Thoracic aorta (tissue), 2 donors: ENCODE results near the gene SHISA6. TPM values are rescaled to one million over a fixed set of nuclear protein-coding genes. Genes with fewer than 3 reads are reported as not detected.

Experiments used
- ATAC-seq: fragments of 150-250 bp; one replicate; pipeline ENCODE4 v1.8.0; 2017; ENCODE audit warnings: low read depth; ENCODE audit not compliant: insufficient number of reproducible peaks, low FRiP score
- DNase-seq: peaks from one replicate; pipeline ENCODE4 v3.0.0-alpha.2; 2020; ENCODE audit warnings: low spot score
- H3K27ac ChIP-seq, 2 donors: fragments of 200-600 bp; sonication (generic); 1 replicate in 1 of 2; 2 replicates in 1 of 2; pipeline ENCODE4 v1.5.1; 2016; ENCODE audit warnings: mild to moderate bottlenecking in 2 of 2, moderate library complexity in 2 of 2
- H3K27me3 ChIP-seq: fragments of 200-600 bp; sonication (generic); replicated peaks from 2 replicates; pipeline ENCODE4 v1.6.0; 2016; ENCODE audit warnings: mild to moderate bottlenecking; ENCODE audit not compliant: insufficient read depth
- H3K36me3 ChIP-seq: fragments of 200-600 bp; sonication (generic); one replicate; pipeline ENCODE4 v1.5.1; 2016
- H3K4me1 ChIP-seq, 2 donors: fragments of 200-600 bp; sonication (generic); 1 replicate in 1 of 2; 2 replicates in 1 of 2; pipeline versions ENCODE4 v1.5.1 to v1.6.0; 2016; ENCODE audit warnings: low read depth in 2 of 2, mild to moderate bottlenecking in 1 of 2; ENCODE audit not compliant: control insufficient read depth in 1 of 2
- H3K4me3 ChIP-seq: fragments of 200-600 bp; sonication (generic); 2 replicates; pipeline ENCODE4 v1.5.1; 2016; ENCODE audit warnings: mild to moderate bottlenecking
- H3K9me3 ChIP-seq: fragments of 200-600 bp; sonication (generic); 2 replicates; pipeline ENCODE4 v1.5.1; 2016
- CTCF ChIP-seq: fragments of 200-600 bp; sonication (generic); IDR thresholded peaks from one replicate; pipeline ENCODE4 v1.5.1; 2019; ENCODE audit warnings: antibody characterized with exemption
- total RNA-seq, 2 donors: library from RNA; depleted of rRNA; stranded (reverse); fragments of >200 nt; gene quantifications; one replicate each; pipeline versions ENCODE4 v1.1.0 to v1.2.3, GENCODE V29; 2016

SHISA6 gene
- total RNA-seq, 2 donors from 2014 or later, result under 0.01 TPM; not detected in 1

DNA sequence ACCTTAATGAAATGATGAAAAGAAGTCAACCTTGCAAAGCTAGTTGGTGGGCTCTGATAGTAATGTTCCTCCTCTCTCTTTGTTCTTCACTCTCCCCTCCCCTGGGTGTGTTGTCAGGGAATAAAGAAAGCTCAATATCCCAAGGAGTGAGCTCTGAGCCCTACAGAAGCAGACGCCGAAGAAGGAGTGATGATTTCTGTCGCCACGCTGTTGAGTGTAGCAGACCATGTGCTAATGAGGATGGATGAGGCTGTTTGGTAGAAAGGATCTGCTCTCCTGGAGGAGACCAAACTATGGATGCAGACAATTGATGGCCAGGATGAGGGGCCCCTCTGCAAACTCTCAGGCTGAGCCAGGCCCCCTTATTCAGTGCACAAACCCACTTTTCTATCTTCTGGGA lies 217.3 kb downstream of the SHISA6 start:
- Histone ChIP-seq H3K27ac (no peak overlapping the region), H3K36me3 (no peaks in the 10 kb centered on the region), H3K27me3 (no peaks in the 10 kb centered on the region), H3K9me3 (no peaks in the 10 kb centered on the region), H3K4me1 (no peaks in the 10 kb centered on the region), H3K4me3 (no peak overlapping the region)
- ATAC-seq (no peak), DNase-seq (no peak)
- TF ChIP-seq CTCF, result no peak

- Histone ChIP-seq H3K4me3 (no peak overlapping the region), H3K27me3 (no peaks in the 10 kb centered on the region), H3K36me3 (no peaks in the 10 kb centered on the region), H3K9me3 (no peaks in the 10 kb centered on the region), H3K27ac (no peak overlapping the region), H3K4me1 (no peaks in the 10 kb centered on the region)
- DNase-seq (no peak), ATAC-seq (no peak)
- TF ChIP-seq CTCF, result no peak
These were observed 218.9 kb downstream of the SHISA6 start for GRCh38 chr17:11459861-11460331.

GRCh38 chr17:11461993-11462548 lies 221.1 kb downstream of the SHISA6 start:
- TF ChIP-seq CTCF, result no peak
- DNase-seq (no peak), ATAC-seq (no peak)
- Histone ChIP-seq H3K27ac (no peak overlapping the region), H3K36me3 (no peaks in the 10 kb centered on the region), H3K4me1 (no peaks in the 10 kb centered on the region), H3K4me3 (no peak overlapping the region), H3K27me3 (no peaks in the 10 kb centered on the region), H3K9me3 (no peaks in the 10 kb centered on the region)

- no peak for DNase-seq
- Histone ChIP-seq H3K4me1 (no peaks in the 10 kb centered on the region), H3K36me3 (no peaks in the 10 kb centered on the region), H3K4me3 (no peak overlapping the region), H3K9me3 (no peaks in the 10 kb centered on the region), H3K27ac (no peak overlapping the region), H3K27me3 (no peaks in the 10 kb centered on the region)
- ATAC-seq, result no peak
- TF ChIP-seq CTCF, result no peak
These were observed 226.6 kb downstream of the SHISA6 start for GRCh38 chr17:11467639-11468038.

DNA sequence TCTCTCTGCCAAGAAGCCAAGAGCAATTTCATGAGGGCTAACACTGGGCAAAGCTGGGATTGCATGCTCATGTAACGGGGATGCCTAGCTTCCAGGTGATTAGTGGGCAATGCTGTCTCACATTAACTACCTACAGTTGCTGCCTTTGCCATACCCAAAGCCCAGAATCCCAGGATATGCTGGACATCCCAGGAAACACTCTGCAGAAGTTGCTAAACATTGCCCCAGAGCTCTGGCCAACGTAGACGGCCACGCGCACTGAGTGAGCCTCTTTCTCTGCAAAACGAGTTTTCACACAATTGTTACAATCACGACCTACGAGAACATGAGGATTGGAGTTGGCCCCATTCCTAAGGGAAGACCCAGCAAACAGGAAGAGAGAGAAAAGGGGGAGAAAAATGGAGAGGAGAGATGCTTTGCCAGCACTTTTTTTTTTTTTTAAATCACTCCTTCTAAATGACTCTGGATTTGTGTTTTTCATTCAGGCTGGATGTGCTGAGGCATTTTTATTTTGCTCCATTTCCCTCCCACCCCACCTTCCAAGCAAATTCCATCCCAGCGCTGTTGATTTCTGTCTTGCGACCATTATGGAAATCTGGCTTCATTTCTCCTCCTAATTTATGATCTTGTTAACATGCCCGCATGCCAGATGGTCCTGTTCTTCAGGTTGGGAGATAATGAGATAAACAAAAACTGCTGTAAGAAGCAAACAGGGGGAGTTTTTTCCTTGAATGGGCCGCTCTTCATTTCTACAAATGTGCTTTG lies 244.5 kb downstream of the SHISA6 start:
- ATAC-seq (no peak), DNase-seq (no peak)
- TF ChIP-seq CTCF, result no peak
- H3K27ac ChIP-seq, result no peak overlapping the region
- no peaks in the 10 kb centered on the region for H3K27me3 ChIP-seq
- H3K4me1 ChIP-seq, result no peaks in the 10 kb centered on the region
- no peaks in the 10 kb centered on the region for H3K9me3 ChIP-seq
- no peaks in the 10 kb centered on the region for H3K36me3 ChIP-seq
- no peak overlapping the region for H3K4me3 ChIP-seq
